Measurements from ENCODE around the gene MDM2. TPM values are rescaled to one million over a fixed set of nuclear protein-coding genes. Genes with fewer than 3 reads are reported as not detected.

Gene MDM2
- polyA plus RNA-seq, 2 of the 4 experiments (the other 2 are of a cell fraction): 40.3 to 96.4 TPM

DNA sequence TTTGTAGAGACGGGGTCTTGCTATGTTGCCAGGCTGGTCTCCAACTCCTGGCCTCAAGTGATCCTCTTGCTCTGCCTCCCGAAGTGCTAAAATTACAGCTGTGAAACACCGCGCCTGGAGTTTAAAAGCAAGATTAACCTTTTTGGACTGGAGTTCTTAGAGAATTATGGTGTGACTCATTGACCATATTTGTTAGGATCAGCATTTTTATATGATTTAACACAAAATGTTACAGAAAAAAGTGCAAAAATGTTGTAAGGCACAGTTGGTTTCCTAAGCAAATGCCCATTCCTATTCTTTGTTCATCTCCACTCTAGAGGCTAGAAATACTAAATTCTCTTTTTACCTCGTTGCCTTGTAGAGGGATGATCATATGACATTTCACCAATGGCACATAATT is 34.4 kb upstream of the MDM2 start:
- H3K4me2 ChIP-seq: no peak overlapping the region
- no peaks in the 10 kb centered on the region for H3K9me3 ChIP-seq
- no peak overlapping the region for H3K27ac ChIP-seq
- ChIA-PET POLR2A (no interaction called here), CTCF (no interaction called here)
- H3K4me1 ChIP-seq: no peaks in the 10 kb centered on the region
- no peak for DNase-seq (ENCODE audit: low read depth in 1 of 2, low spot score in 1 of 2)
- TF ChIP-seq KDM5A (IDR thresholded peaks at IDR 0.05) (no peak), ZFP36 (IDR thresholded peaks at IDR 0.05; ENCODE audit: borderline replicate concordance, partially characterized antibody) (no peak), ESRRA (IDR thresholded peaks at IDR 0.05; ENCODE audit: borderline replicate concordance, low read length) (no peak), ATOH8 (CRISPR knock-in tag; IDR thresholded peaks at IDR 0.05; ENCODE audit: low read depth) (no peak), CHD2 (IDR thresholded peaks at IDR 0.05; ENCODE audit: low read length, partially characterized antibody) (no peak), CEBPB (IDR thresholded peaks at IDR 0.05) (no peak), MAFK (IDR thresholded peaks at IDR 0.05; ENCODE audit: partially characterized antibody) (peak; percentile 76), KDM1A (IDR thresholded peaks at IDR 0.05; ENCODE audit: low read depth) (no peak), CTCF (IDR thresholded peaks at IDR 0.05) (no peak)
- FAIRE-seq: no peak
- ATAC-seq: no peak
- H3K4me3 ChIP-seq: no peak overlapping the region
- WGBS (ENCODE audit: missing lambda C conversion rate): 76% methylated on average over 5 of the region's 5 CpGs

DNA sequence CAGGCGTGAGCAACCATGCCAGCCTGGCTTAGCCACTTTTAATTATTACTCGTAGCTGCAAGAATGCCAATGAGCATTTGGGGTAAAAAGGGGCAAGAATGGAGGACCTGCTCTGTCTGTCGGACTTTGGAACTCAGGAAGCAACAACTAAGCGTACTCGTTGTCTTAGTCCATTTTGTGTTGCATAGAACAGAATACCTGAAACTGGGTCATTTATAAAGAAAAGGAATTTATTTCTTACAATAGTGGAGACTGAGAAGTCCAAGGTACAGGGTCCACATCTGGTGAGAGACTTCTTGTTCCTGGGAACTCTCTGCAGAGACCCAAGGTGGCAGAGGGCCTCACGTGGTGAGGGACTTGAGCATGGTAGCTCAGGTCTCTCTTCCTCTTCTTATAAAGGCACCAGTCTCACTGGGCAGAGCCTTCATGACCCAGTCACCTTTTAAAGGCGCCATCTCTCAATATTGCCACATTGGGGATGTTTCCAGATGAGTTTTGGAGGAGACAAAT is 32.8 kb upstream of the MDM2 start:
- 84% methylated on average over 7 of the region's 7 CpGs for WGBS (ENCODE audit: missing lambda C conversion rate)
- H3K4me2 ChIP-seq: no peak overlapping the region
- H3K9me3 ChIP-seq: no peaks in the 10 kb centered on the region
- no peaks in the 10 kb centered on the region for H3K4me1 ChIP-seq
- H3K4me3 ChIP-seq: no peak overlapping the region
- CTCF ChIA-PET: no interaction called here
- TF ChIP-seq KDM1A (IDR thresholded peaks at IDR 0.05; ENCODE audit: low read depth): no peak
- TF ChIP-seq EHF (CRISPR knock-in tag; IDR thresholded peaks at IDR 0.05): no peak
- no peak for TF ChIP-seq FOSL2 (IDR thresholded peaks at IDR 0.05)
- TF ChIP-seq FOSL2 (CRISPR knock-in tag; IDR thresholded peaks at IDR 0.05): no peak
- TF ChIP-seq CTCF (IDR thresholded peaks at IDR 0.05): no peak
- TF ChIP-seq FOSB (CRISPR knock-in tag; IDR thresholded peaks at IDR 0.05): no peak
- TF ChIP-seq, protein P1, sequence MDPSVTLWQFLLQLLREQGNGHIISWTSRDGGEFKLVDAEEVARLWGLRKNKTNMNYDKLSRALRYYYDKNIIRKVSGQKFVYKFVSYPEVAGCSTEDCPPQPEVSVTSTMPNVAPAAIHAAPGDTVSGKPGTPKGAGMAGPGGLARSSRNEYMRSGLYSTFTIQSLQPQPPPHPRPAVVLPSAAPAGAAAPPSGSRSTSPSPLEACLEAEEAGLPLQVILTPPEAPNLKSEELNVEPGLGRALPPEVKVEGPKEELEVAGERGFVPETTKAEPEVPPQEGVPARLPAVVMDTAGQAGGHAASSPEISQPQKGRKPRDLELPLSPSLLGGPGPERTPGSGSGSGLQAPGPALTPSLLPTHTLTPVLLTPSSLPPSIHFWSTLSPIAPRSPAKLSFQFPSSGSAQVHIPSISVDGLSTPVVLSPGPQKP (IDR thresholded peaks at IDR 0.05; ENCODE audit: low read depth, low read length): no peak
- TF ChIP-seq TFCP2L1 (CRISPR knock-in tag; IDR thresholded peaks at IDR 0.05): no peak
- TF ChIP-seq, protein P2, sequence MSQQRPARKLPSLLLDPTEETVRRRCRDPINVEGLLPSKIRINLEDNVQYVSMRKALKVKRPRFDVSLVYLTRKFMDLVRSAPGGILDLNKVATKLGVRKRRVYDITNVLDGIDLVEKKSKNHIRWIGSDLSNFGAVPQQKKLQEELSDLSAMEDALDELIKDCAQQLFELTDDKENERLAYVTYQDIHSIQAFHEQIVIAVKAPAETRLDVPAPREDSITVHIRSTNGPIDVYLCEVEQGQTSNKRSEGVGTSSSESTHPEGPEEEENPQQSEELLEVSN (IDR thresholded peaks at IDR 0.05; ENCODE audit: borderline replicate concordance, low read depth): no peak
- no peak for TF ChIP-seq BHLHE40 (IDR thresholded peaks at IDR 0.05; ENCODE audit: low read depth, low read length)
- ATAC-seq (no peak), DNase-seq (ENCODE audit: low read depth in 1 of 2, low spot score in 1 of 2) (no peak), FAIRE-seq (no peak)
- H3K27ac ChIP-seq: no peak overlapping the region
- POLR2A ChIA-PET: no interaction called here
